Posterior vena cava (tissue), 2 donors: ENCODE data around the gene SUCLG1. TPM values are rescaled to one million over a fixed set of nuclear protein-coding genes. Genes with fewer than 3 reads are reported as not detected.
"Not testable (repeated sequence)": the region's sequence is repeated elsewhere in the genome, so short reads cannot be mapped to it uniquely, and the experiment has no call there.

Source experiments
- DNase-seq: peaks from one replicate; pipeline ENCODE4 v3.0.0-alpha.2; 2020; ENCODE audit warnings: low spot score
- intact Hi-C, 2 donors: fragments of 100-400 bp; cut with DNase I; formaldehyde crosslinking; loops; one replicate each; pipeline versions ENCODE4 v1.14.1 to v1.14.2; 2022 to 2023
- total RNA-seq, 2 donors: library from RNA; stranded (reverse); fragmentation: NEBNext Ultra II Directional; extraction: Animal tissue kit (Norgen Biotek cat#: 25700); gene quantifications; one replicate each; pipeline ENCODE4 v1.2.1, GENCODE V29; 2021
- donor health status: DM: yes; HTN: yes; CAD: no.
- donor health status: DM: yes; HTN: yes; CAD: no.

The SUCLG1 gene
- total RNA-seq, 2 donors from 2014 or later: 45.4 to 49.6 TPM

- DNase-seq: no peak
- intact Hi-C loops: no loop called here
Observed at GRCh38 chr2:84474176-84474575, 15.1 kb upstream of the SUCLG1 start.

- intact Hi-C loops: no loop called here
- no peak for DNase-seq
Observed at GRCh38 chr2:84472856-84473565, 13.9 kb upstream of the SUCLG1 start.

- intact Hi-C loops, DNase-seq: not testable (repeated sequence)
Observed at GRCh38 chr2:84472423-84472822, 13.3 kb upstream of the SUCLG1 start.

GRCh38 chr2:84467389-84467788 lies 8.3 kb upstream of the SUCLG1 start:
- intact Hi-C loops: no loop called here
- DNase-seq: no peak

- DNase-seq: no peak
- intact Hi-C loops: no loop called here
Observed at GRCh38 chr2:84461310-84461709, 2.2 kb upstream of the SUCLG1 start.

- DNase-seq: no peak
- intact Hi-C loops: loop anchor here in 1 of 2 donors (1.0 kb wide), 1 partner anchor 37 kb away; no protein-coding TSS in a partner anchor
Observed at GRCh38 chr2:84460670-84461069, 1.6 kb upstream of the SUCLG1 start.

- DNase-seq: no peak
- intact Hi-C loops: loop anchor here in 1 of 2 donors (1.0 kb wide), 1 partner anchor 37 kb away; no protein-coding TSS in a partner anchor
Observed at GRCh38 chr2:84459944-84460429, 907 bp upstream of the SUCLG1 start.

GRCh38 chr2:84458551-84459017 lies 496 bp downstream of the SUCLG1 start:
- intact Hi-C loops: no loop called here
- DNase-seq: peak; percentile 83

- intact Hi-C loops: no loop called here
- DNase-seq: no peak
Observed at GRCh38 chr2:84457686-84458085, 1.4 kb downstream of the SUCLG1 start.

- intact Hi-C loops: no loop called here
- no peak for DNase-seq
Observed at GRCh38 chr2:84456156-84456555, 2.9 kb downstream of the SUCLG1 start.

- intact Hi-C loops: no loop called here
Observed at GRCh38 chr2:84454581-84454980, 4.5 kb downstream of the SUCLG1 start.

GRCh38 chr2:84452624-84453023 lies 6.5 kb downstream of the SUCLG1 start:
- no peak for DNase-seq
- intact Hi-C loops: no loop called here

More at GRCh38 chr2:84454581-84454980, 4.5 kb downstream of the SUCLG1 start:
- no peak for DNase-seq

GRCh38 chr2:84451579-84451978 lies 7.5 kb downstream of the SUCLG1 start:
- DNase-seq: no peak
- intact Hi-C loops: no loop called here

GRCh38 chr2:84450288-84451227 lies 8.5 kb downstream of the SUCLG1 start:
- intact Hi-C loops: no loop called here
- DNase-seq: no peak

GRCh38 chr2:84449711-84450110 lies 9.4 kb downstream of the SUCLG1 start:
- intact Hi-C loops: no loop called here

GRCh38 chr2:84449055-84449454 lies 10.0 kb downstream of the SUCLG1 start:
- DNase-seq: no peak
- intact Hi-C loops: no loop called here

More at GRCh38 chr2:84449711-84450110, 9.4 kb downstream of the SUCLG1 start:
- no peak for DNase-seq

GRCh38 chr2:84443477-84443876 lies 15.6 kb downstream of the SUCLG1 start:
- no peak for DNase-seq
- intact Hi-C loops: no loop called here

- no peak for DNase-seq
- intact Hi-C loops: no loop called here
Observed at GRCh38 chr2:84442888-84443287, 16.2 kb downstream of the SUCLG1 start.

- intact Hi-C loops: no loop called here
Observed at GRCh38 chr2:84441505-84441904, 17.6 kb downstream of the SUCLG1 start.

GRCh38 chr2:84441036-84441435 lies 18.0 kb downstream of the SUCLG1 start:
- intact Hi-C loops: no loop called here
- DNase-seq: no peak

More at GRCh38 chr2:84441505-84441904, 17.6 kb downstream of the SUCLG1 start:
- no peak for DNase-seq
